Measurements from ENCODE around the gene CYB5RL. TPM values are rescaled to one million over a fixed set of nuclear protein-coding genes. Genes with fewer than 3 reads are reported as not detected.

CYB5RL gene
- total RNA-seq, 2 donors from 2014 or later, result 5.5 to 5.7 TPM

- DNase-seq (peak in 1 of 2 donors; percentile 32), ATAC-seq (peak; percentile 30)
- intact Hi-C loops (cut with DNase I, micrococcal nuclease), result no loop called here
These were observed 572 bp downstream of the CYB5RL start for GRCh38 chr1:54199151-54199764.

GRCh38 chr1:54193453-54193852 is 6.4 kb downstream of the CYB5RL start:
- intact Hi-C loops (cut with DNase I, micrococcal nuclease), result no loop called here
- DNase-seq, result no peak
- ATAC-seq, result no peak

- intact Hi-C loops (cut with DNase I, micrococcal nuclease), result no loop called here
- DNase-seq (no peak), ATAC-seq (no peak)
These were observed 8.3 kb downstream of the CYB5RL start for GRCh38 chr1:54191525-54191924.

GRCh38 chr1:54190526-54190925 is 9.3 kb downstream of the CYB5RL start:
- intact Hi-C loops (cut with DNase I, micrococcal nuclease), result no loop called here
- ATAC-seq (no peak), DNase-seq (no peak)

GRCh38 chr1:54188291-54188690 is 11.5 kb downstream of the CYB5RL start:
- DNase-seq (no peak), ATAC-seq (no peak)
- intact Hi-C loops (cut with DNase I, micrococcal nuclease), result no loop called here

GRCh38 chr1:54186056-54186455 is 13.8 kb downstream of the CYB5RL start:
- DNase-seq, result no peak
- ATAC-seq, result no peak
- intact Hi-C loops (cut with DNase I, micrococcal nuclease), result no loop called here

- intact Hi-C loops (cut with DNase I, micrococcal nuclease), result no loop called here
- DNase-seq (no peak), ATAC-seq (no peak)
These were observed 19.0 kb downstream of the CYB5RL start for GRCh38 chr1:54180701-54181360.

- no peak for ATAC-seq
These were observed 21.3 kb downstream of the CYB5RL start for GRCh38 chr1:54178296-54179070.

GRCh38 chr1:54177726-54178125 is 22.1 kb downstream of the CYB5RL start:
- DNase-seq, result no peak
- intact Hi-C loops (cut with DNase I, micrococcal nuclease), result no loop called here
- ATAC-seq, result no peak

More at GRCh38 chr1:54178296-54179070, 21.3 kb downstream of the CYB5RL start:
- intact Hi-C loops (cut with DNase I, micrococcal nuclease), result no loop called here
- DNase-seq, result no peak

- ATAC-seq, result no peak
- intact Hi-C loops (cut with DNase I, micrococcal nuclease), result no loop called here
- no peak for DNase-seq
These were observed 23.1 kb downstream of the CYB5RL start for GRCh38 chr1:54176621-54177327.

GRCh38 chr1:54174106-54174505 is 25.7 kb downstream of the CYB5RL start:
- intact Hi-C loops (cut with DNase I, micrococcal nuclease), result no loop called here
- ATAC-seq, result no peak
- DNase-seq, result no peak

- intact Hi-C loops (cut with DNase I, micrococcal nuclease), result no loop called here
- ATAC-seq, result no peak
- DNase-seq, result no peak
These were observed 26.1 kb downstream of the CYB5RL start for GRCh38 chr1:54173681-54174080.

GRCh38 chr1:54172614-54173599 is 26.9 kb downstream of the CYB5RL start:
- DNase-seq, result no peak
- ATAC-seq, result no peak
- intact Hi-C loops (cut with DNase I, micrococcal nuclease), result no loop called here

GRCh38 chr1:54171606-54172005 is 28.2 kb downstream of the CYB5RL start:
- intact Hi-C loops (cut with DNase I, micrococcal nuclease), result no loop called here
- ATAC-seq, result no peak
- DNase-seq, result no peak

- DNase-seq (no peak), ATAC-seq (no peak)
- intact Hi-C loops (cut with DNase I, micrococcal nuclease), result no loop called here
These were observed 28.8 kb downstream of the CYB5RL start for GRCh38 chr1:54171016-54171415.

GRCh38 chr1:54169068-54169467 is 30.8 kb downstream of the CYB5RL start:
- DNase-seq (no peak), ATAC-seq (no peak)
- intact Hi-C loops (cut with DNase I, micrococcal nuclease), result no loop called here

GRCh38 chr1:54168206-54168965 is 31.4 kb downstream of the CYB5RL start:
- DNase-seq (no peak), ATAC-seq (no peak)
- intact Hi-C loops (cut with DNase I, micrococcal nuclease), result no loop called here
